ENCODE results near the gene HSPB2. TPM values are rescaled to one million over a fixed set of nuclear protein-coding genes. Genes with fewer than 3 reads are reported as not detected.

Gene HSPB2
- total and polyA plus RNA-seq, 2 of the 8 experiments (the other 6 are each of a cell fraction or from before 2014, with no cell fraction given): 0.32 to 0.86 TPM

DNA sequence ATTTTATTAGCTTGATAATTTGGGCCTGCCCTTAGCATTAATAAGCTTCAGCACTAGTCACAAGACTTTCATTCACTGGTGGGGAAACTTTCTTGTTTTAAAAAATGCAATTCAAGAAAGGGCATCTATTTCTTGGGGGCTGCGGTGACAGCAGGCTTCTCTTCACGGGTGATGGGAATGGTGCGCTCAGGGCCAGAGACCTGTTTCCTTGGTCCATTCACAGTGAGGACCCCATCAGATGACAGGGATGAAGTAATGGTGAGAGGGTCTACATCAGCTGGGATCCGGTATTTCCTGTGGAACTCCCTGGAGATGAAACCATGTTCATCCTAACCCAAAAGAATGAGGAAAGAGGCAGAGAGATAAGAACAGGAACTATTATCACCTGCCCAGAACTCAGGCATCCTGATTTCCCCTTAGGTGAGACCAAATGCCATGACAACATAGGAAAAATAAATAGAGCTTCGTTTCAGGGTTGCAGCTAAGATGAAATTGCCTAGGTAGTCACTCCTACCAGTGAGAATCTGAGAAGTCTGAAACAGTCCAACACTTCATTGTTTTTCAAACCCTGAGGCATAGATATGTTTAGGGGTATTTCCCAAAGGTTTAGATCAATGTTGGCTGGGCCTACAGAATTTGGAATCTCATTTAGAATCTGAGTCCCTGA lies 3.8 kb upstream of the HSPB2 start (continued):
- TF ChIP-seq BCL11A (IDR thresholded peaks at IDR 0.05; ENCODE audit: low read depth in 2 of 2, low read length in 2 of 2) (no peak), TAF7 (optimal IDR thresholded peaks at IDR 0.05; ENCODE audit: borderline replicate concordance, low read depth, low read length) (no peak), EZH2 (IDR thresholded peaks at IDR 0.05; ENCODE audit: low read depth, low read length, severe bottlenecking) (no peak), BACH1 (IDR thresholded peaks at IDR 0.05; ENCODE audit: low read length) (no peak)
